CD4-positive, alpha-beta T cell treated with Interleukin-4 for 1 hour (primary cell): ENCODE measurements around the gene BUB3.

Experiments used
- DNase-seq, 2 donors: peaks; one replicate each; pipeline ENCODE4 v3.0.0-alpha.2; 2020 to 2022

BUB3 gene

GRCh38 chr10:123141791-123142700, 12.2 kb upstream of the BUB3 start:
- DNase-seq: no peak

- no peak for DNase-seq
Measured at GRCh38 chr10:123142701-123143161, 11.5 kb upstream of the BUB3 start.

- DNase-seq: no peak
Measured at GRCh38 chr10:123143162-123143824, 10.9 kb upstream of the BUB3 start.

- DNase-seq: no peak
Measured at GRCh38 chr10:123143825-123144168, 10.4 kb upstream of the BUB3 start.

GRCh38 chr10:123144697-123145541, 9.3 kb upstream of the BUB3 start:
- DNase-seq: no peak

GRCh38 chr10:123145542-123146012, 8.6 kb upstream of the BUB3 start:
- no peak for DNase-seq

GRCh38 chr10:123146013-123146893, 7.9 kb upstream of the BUB3 start:
- DNase-seq: no peak

- no peak for DNase-seq
Measured at GRCh38 chr10:123146894-123147634, 7.1 kb upstream of the BUB3 start.

GRCh38 chr10:123147635-123148413, 6.4 kb upstream of the BUB3 start, which contains the start of gene HMX2:
HMX2 (plus strand) TSS chr10:123148136; CDS start chr10:123148379, 243 bp downstream.
- DNase-seq: no peak

- no peak for DNase-seq
Measured at GRCh38 chr10:123148414-123149161, 5.6 kb upstream of the BUB3 start.

GRCh38 chr10:123149162-123149567, 5.0 kb upstream of the BUB3 start:
- no peak for DNase-seq

GRCh38 chr10:123149568-123150270, 4.5 kb upstream of the BUB3 start:
- DNase-seq: no peak

- no peak for DNase-seq
Measured at GRCh38 chr10:123150271-123150985, 3.8 kb upstream of the BUB3 start.

- DNase-seq: no peak
Measured at GRCh38 chr10:123150986-123151736, 3.0 kb upstream of the BUB3 start.

- DNase-seq: no peak
Measured at GRCh38 chr10:123151737-123152135, 2.5 kb upstream of the BUB3 start.

- DNase-seq: no peak
Measured at GRCh38 chr10:123153486-123154091, 613 bp upstream of the BUB3 start.
